Prostate gland (tissue), 2 donors: ENCODE data around the gene NTM. TPM values are rescaled to one million over a fixed set of nuclear protein-coding genes. Genes with fewer than 3 reads are reported as not detected.

Experiments
- DNase-seq: peaks from one replicate; pipeline ENCODE4 v3.0.0-alpha.2; 2019; ENCODE audit warnings: low spot score
- H3K27ac ChIP-seq, 2 donors: fragments of 200-600 bp; sonication (generic); 2 replicates each; pipeline ENCODE4 v1.5.1; 2017 to 2019
- H3K27me3 ChIP-seq: fragments of 200-600 bp; sonication (generic); replicated peaks from 2 replicates; pipeline ENCODE4 v1.5.1; 2019; ENCODE audit not compliant: insufficient read depth
- H3K36me3 ChIP-seq, 2 donors: fragments of 200-600 bp; sonication (generic); 1 replicate in 1 of 2; 2 replicates in 1 of 2; pipeline versions ENCODE4 v1.5.1 to v1.8.1; 2017 to 2019
- H3K4me1 ChIP-seq: fragments of 200-600 bp; sonication (generic); replicated peaks from 2 replicates; pipeline ENCODE4 v1.5.1; 2019
- H3K4me3 ChIP-seq, 2 donors: fragments of 200-600 bp; sonication (generic); 2 replicates each; pipeline ENCODE4 v1.5.1; 2017 to 2019
- H3K9me3 ChIP-seq: fragments of 200-600 bp; sonication (generic); 2 replicates; pipeline ENCODE4 v1.5.1; 2017
- POLR2A ChIP-seq: fragments of 450-650 bp; IDR thresholded peaks from one replicate; pipeline ENCODE4 v1.6.1; 2016; ENCODE audit warnings: antibody characterized with exemption, mild to moderate bottlenecking
- POLR2AphosphoS5 ChIP-seq: sonication (generic); formaldehyde crosslinking; IDR thresholded peaks from one replicate; pipeline ENCODE4 v1.6.1; 2017; ENCODE audit warnings: antibody characterized with exemption
- WGBS: methylation state at CpG from one replicate; pipeline ENCODE4 v1.1.5; 2018; 5-methylcytosine and 5-hydroxymethylcytosine counted together
- intact Hi-C: fragments of 100-400 bp; cut with DNase I; formaldehyde crosslinking; loops from one replicate; pipeline ENCODE4 v1.14.2; 2022
- total RNA-seq, 2 donors: library from RNA; depleted of rRNA; stranded (reverse); fragments of >200 nt; gene quantifications; one replicate each; pipeline ENCODE4 v1.1.0, GENCODE V29; 2016
- TF ChIP-seq, protein P1 (sequence below), 4 experiments: fragments of 200-600 bp in 2 of 4; fragments of 450-650 bp in 2 of 4; sonication (generic) in 2 of 4; IDR thresholded peaks; 1 replicate in 3 of 4; 2 replicates in 1 of 4; pipeline ENCODE4 v1.5.1; 2016 to 2019; ENCODE audit warnings: antibody characterized with exemption in 4 of 4, mild to moderate bottlenecking in 2 of 4, moderate library complexity in 2 of 4

Gene NTM
- total RNA-seq, 2 donors from 2014 or later = 7.4 TPM; not detected in 1

DNA sequence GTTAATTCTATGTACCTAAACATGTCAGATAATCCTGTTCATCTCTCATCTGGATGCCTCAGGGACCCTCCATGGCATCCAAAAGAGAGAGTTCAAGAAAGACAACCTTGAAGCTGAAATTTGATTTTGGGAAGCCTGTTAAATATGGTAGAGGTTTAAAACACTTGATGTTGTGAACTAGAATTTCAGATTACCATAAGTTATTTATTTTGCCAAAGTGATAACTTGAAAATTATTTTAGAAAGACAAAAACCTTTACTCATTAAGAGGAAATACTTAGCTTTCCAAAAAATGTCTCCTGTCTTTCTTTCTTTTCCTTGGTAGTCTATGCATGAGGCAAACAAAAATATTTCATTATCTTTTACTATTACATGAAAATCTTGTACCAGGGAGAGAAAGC lies 714.0 kb downstream of the NTM start:
- no peak for DNase-seq
- no peaks in the 10 kb centered on the region for H3K4me1 ChIP-seq
- no peak overlapping the region for H3K27ac ChIP-seq
- H3K36me3 ChIP-seq = no peaks in the 10 kb centered on the region
- intact Hi-C loops = no loop called here
- H3K4me3 ChIP-seq = no peak overlapping the region
- H3K27me3 ChIP-seq = no peaks in the 10 kb centered on the region
- TF ChIP-seq, protein P1, sequence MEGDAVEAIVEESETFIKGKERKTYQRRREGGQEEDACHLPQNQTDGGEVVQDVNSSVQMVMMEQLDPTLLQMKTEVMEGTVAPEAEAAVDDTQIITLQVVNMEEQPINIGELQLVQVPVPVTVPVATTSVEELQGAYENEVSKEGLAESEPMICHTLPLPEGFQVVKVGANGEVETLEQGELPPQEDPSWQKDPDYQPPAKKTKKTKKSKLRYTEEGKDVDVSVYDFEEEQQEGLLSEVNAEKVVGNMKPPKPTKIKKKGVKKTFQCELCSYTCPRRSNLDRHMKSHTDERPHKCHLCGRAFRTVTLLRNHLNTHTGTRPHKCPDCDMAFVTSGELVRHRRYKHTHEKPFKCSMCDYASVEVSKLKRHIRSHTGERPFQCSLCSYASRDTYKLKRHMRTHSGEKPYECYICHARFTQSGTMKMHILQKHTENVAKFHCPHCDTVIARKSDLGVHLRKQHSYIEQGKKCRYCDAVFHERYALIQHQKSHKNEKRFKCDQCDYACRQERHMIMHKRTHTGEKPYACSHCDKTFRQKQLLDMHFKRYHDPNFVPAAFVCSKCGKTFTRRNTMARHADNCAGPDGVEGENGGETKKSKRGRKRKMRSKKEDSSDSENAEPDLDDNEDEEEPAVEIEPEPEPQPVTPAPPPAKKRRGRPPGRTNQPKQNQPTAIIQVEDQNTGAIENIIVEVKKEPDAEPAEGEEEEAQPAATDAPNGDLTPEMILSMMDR (IDR thresholded peaks at IDR 0.05) = no peak
- no peak for TF ChIP-seq POLR2A
- no peak for TF ChIP-seq POLR2AphosphoS5
- H3K9me3 ChIP-seq = no peaks in the 10 kb centered on the region

DNA sequence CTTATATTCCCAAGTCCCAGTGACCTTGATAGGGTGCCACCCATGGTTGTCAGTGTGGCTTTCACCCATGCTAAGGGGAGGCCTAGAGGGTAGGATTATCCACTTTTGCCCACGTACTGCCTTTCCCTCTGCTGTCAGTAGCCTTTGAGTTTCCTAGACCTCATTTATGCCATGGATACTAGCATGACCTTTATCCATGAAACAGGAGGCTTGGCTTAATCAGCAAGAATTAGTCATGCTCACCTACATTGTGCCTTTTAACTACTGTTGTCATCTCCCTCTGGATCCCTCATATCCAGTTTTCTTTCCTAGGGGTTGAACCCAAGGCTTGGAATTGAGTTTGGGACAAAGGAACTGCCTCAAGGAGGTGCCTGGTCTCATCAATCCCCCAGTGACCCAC lies 716.7 kb downstream of the NTM start:
- Histone ChIP-seq H3K27ac (no peak overlapping the region), H3K27me3 (no peaks in the 10 kb centered on the region), H3K36me3 (no peaks in the 10 kb centered on the region), H3K4me3 (no peak overlapping the region), H3K4me1 (no peaks in the 10 kb centered on the region), H3K9me3 (no peaks in the 10 kb centered on the region)
- intact Hi-C loops = no loop called here
- no peak for DNase-seq
- 76% methylated on average over 1 of the region's 1 CpG for WGBS
- TF ChIP-seq POLR2A (no peak), POLR2AphosphoS5 (no peak)
- TF ChIP-seq, protein P1 (IDR thresholded peaks at IDR 0.05) = no peak

DNA sequence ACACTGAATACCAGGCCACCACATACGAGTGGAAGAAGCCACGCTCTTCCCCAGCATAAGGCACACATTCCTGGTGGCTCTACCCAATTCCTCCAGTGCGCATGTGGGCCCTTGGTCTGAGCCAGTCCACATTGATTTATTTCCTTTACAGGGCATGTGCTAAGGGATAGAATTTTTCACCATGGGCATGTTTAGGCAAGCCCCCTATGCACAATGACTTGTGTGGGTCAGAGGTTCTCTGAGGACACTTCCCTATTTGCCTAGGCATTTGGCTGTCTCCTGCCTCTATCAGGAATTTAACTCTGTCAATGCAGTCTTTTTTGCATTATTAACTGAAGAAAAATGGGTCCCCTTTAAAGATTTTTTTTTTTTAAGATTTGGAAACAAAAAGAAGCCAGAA lies 718.1 kb downstream of the NTM start:
- DNase-seq = no peak
- Histone ChIP-seq H3K36me3 (no peaks in the 10 kb centered on the region), H3K4me3 (no peak overlapping the region), H3K4me1 (no peaks in the 10 kb centered on the region), H3K9me3 (no peaks in the 10 kb centered on the region), H3K27me3 (no peaks in the 10 kb centered on the region), H3K27ac (no peak overlapping the region)
- 87% methylated on average over 3 of the region's 3 CpGs for WGBS
- TF ChIP-seq, protein P1 (IDR thresholded peaks at IDR 0.05) = no peak
- TF ChIP-seq POLR2A (no peak), POLR2AphosphoS5 (no peak)
- intact Hi-C loops = no loop called here

DNA sequence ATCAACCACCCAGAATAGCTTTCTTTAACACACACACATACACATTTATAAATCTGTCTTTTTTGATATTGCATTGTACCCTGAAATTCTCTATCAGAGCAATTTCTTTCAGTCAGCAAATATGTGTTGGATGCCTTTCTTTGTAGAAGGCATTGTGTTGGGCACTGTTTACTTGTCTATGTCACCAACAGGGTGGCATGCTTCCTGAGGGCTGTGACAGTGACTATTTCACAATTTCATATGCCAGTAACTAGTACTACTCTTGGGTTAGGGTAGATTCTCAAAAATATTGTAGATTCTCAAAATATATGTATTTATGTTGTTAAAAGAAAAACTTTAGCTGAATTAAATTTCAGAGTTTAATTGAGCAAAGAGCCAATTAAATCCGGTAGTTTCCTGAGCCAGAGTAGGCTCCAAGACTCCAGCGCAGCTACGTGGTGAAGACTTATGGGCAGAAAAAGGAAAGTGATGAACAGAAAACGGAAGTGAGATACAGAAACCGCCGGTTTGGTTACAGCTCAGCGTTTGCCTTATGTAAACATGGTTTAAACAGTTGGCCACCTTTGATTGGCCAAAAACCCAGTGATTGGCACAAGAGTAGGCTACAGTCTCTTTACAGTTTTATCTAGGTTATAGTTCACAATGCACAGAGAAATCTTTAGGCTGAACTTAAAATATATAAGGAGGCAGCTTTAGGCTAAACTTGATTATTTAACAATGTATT lies 723.3 kb downstream of the NTM start:
- intact Hi-C loops = no loop called here
- Histone ChIP-seq H3K27ac (no peak overlapping the region), H3K9me3 (no peaks in the 10 kb centered on the region), H3K36me3 (no peaks in the 10 kb centered on the region), H3K27me3 (no peaks in the 10 kb centered on the region), H3K4me3 (no peak overlapping the region), H3K4me1 (no peaks in the 10 kb centered on the region)
- TF ChIP-seq, protein P1 (IDR thresholded peaks at IDR 0.05) = no peak
- TF ChIP-seq POLR2A (no peak), POLR2AphosphoS5 (no peak)
- WGBS = 74% methylated on average over 7 of the region's 7 CpGs
- DNase-seq = no peak

DNA sequence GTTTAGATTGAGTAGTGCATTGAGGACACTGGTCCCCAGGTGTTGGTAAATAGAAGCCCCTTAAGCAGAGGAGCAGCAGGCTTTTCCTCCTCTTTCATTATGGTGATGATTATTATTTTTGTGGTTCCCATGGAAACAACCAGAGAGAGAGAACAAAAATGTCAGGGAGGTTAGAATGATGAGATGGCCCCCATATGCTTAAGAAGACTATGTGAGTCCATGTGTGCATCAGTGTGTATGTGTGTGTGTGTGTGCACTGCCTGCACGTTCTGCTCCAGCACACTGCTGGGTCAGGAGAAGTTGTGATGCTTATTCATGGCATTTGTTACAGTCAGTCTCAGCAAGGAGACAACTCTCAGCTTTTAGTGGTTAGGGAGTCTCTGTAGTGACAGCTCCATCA lies 724.2 kb downstream of the NTM start:
- H3K4me1 ChIP-seq = no peaks in the 10 kb centered on the region
- TF ChIP-seq, protein P1 (IDR thresholded peaks at IDR 0.05) = no peak
- TF ChIP-seq POLR2A = no peak
- no peak for TF ChIP-seq POLR2AphosphoS5
- no peak overlapping the region for H3K27ac ChIP-seq
- WGBS = 73% methylated on average over 1 of the region's 1 CpG
- H3K9me3 ChIP-seq = no peaks in the 10 kb centered on the region
- DNase-seq = no peak
- no peaks in the 10 kb centered on the region for H3K27me3 ChIP-seq
- H3K36me3 ChIP-seq = no peaks in the 10 kb centered on the region
- H3K4me3 ChIP-seq = no peak overlapping the region
- intact Hi-C loops = no loop called here
